D721Med (cell line): ENCODE results near the gene PLCB4.
A peak's percentile ranks its signal among the peaks of the same experiment; 100 is the strongest.

Experiments used
- DNase-seq: peaks from one replicate; pipeline ENCODE4 v3.0.0; 2011; ENCODE audit warnings: low spot score; ENCODE audit not compliant: insufficient read length
- FAIRE-seq: peaks from 2 replicates; lab custom pipeline; 2011; peaks lifted over from hg19 to GRCh38; lab: Jason Lieb, UNC
- CTCF ChIP-seq: IDR thresholded peaks from 2 replicates; pipeline ENCODE4 v1.5.1; 2012; ENCODE audit warnings: mild to moderate bottlenecking, control low read depth; ENCODE audit not compliant: insufficient read depth; ENCODE audit errors: missing control alignments

The PLCB4 gene

GRCh38 chr20:9353916-9354276, 285.0 kb downstream of the PLCB4 start:
- DNase-seq = no peak
- FAIRE-seq = no peak
- TF ChIP-seq CTCF = no peak

DNA sequence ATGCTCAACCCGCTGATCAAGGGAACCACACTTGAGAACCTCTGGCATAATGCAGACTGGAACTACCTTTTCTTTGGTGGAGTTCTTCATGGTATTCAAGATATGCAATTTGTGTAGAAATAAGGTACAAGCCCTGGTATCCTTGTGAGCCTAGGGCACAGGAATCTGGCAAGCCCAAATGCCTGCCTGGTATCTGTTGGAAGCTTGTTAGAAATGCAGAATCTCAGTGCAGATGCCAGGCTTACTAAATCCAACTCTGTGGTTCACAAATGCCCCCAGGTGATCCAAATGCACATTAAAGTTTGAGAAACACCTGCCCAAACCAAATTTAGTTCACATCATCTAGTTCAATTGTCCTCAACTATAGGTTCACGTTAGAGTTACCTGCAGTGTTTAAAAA, 285.7 kb downstream of the PLCB4 start:
- TF ChIP-seq CTCF = no peak
- FAIRE-seq (no peak), DNase-seq (no peak)

GRCh38 chr20:9358001-9358400, 289.1 kb downstream of the PLCB4 start:
- DNase-seq (no peak), FAIRE-seq (no peak)
- no peak for TF ChIP-seq CTCF

DNA sequence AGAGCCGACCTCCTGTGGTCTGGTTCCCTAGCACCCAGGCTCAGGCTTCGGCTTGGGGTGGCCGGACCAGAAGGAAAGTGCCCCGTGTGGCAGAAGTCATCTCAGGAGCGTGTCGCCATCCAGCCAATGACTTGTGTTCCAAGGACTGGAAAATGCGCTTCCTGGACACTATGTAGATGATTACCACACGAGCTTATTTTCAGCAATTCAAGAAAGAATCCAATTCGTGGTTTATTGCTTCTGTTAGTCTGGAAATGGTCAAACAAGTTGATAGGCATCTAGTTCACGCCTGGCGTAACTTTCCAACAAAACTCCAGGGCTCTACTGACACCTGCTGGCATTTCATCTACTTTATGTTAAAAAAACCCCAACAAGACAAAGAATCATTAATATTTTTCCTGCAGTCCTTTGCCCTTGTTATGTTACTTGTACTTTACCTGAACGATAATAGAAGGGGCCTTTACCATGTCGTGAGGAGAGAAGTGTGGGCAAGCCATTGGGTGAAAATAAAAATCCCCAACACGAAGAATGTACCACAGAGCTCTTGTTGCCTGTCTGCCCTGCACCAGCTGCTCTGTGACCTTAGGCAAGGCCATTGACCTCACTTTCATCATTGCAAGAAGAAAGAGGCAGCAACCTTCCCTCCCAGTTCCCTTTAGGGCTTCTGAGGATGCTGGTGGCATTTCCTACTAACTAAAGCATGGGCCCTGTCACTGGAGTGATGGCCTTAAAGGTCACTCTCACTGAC, 290.8 kb downstream of the PLCB4 start:
- peak; percentile 48 for TF ChIP-seq CTCF
- no peak for DNase-seq
- FAIRE-seq = no peak

DNA sequence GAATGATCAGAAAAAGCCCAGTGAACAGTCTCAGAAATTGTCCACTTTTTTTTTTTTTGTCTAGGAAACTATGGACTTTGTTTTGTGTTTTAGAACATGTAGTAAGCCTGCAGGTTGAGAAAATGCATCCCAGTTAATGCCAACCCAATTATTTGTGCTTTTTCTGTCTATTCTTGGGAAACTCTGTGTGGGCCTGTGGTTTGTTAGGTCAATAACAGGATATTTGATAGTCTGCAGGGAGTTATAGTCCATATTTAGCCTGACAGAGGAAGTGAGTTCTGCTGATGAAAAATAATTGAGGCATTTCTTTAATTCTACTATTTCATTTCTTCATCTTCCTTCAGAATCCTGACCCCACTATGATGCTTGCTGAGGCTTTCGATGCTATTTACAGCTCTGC, 291.5 kb downstream of the PLCB4 start:
- TF ChIP-seq CTCF = no peak
- FAIRE-seq (no peak), DNase-seq (no peak)

GRCh38 chr20:9363673-9364072, 294.8 kb downstream of the PLCB4 start:
- no peak for TF ChIP-seq CTCF
- FAIRE-seq = no peak

DNA sequence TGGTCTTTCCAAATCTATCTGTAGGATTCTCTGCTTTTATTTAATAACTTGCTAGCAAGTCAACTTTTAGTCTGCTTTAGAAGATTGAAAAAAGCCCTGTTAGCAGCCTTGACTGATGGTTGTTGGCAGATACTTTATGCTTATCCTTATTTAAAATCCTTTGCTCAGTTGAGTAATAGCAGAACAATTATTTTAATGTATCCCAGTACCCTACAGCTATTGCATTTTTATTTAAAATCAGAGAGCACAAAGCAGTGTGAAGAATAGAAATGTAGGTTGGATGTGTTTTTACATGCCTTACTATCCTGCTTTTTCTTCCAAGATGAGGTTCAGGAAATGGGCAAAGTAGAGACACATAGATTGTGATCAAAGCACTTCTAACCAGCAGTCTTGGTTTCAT, 298.4 kb downstream of the PLCB4 start:
- FAIRE-seq (no peak), DNase-seq (no peak)
- no peak for TF ChIP-seq CTCF

More at GRCh38 chr20:9363673-9364072, 294.8 kb downstream of the PLCB4 start:
- no peak for DNase-seq
